ENCODE data around the gene OR10G2. TPM values are rescaled to one million over a fixed set of nuclear protein-coding genes. Genes with fewer than 3 reads are reported as not detected.

The OR10G2 gene
- total RNA-seq, 1 donor, result not detected

- no peaks in the 10 kb centered on the region for H3K36me3 ChIP-seq (ENCODE audit: insufficient read depth, low read length)
- no peak overlapping the region for H3K4me3 ChIP-seq (ENCODE audit: insufficient read depth, low read length)
- no peaks in the 10 kb centered on the region for H3K79me2 ChIP-seq (ENCODE audit: insufficient read depth, low read length)
- DNase-seq (ENCODE audit: insufficient read length, low spot score, missing footprints), result no peak
- H3K27ac ChIP-seq (ENCODE audit: low read depth, low read length), result no peak overlapping the region
- no peaks in the 10 kb centered on the region for H3K9me3 ChIP-seq (ENCODE audit: low read depth, low read length)
- no peak overlapping the region for H2AFZ ChIP-seq (ENCODE audit: low read length)
- H3K4me1 ChIP-seq (ENCODE audit: insufficient read depth, low read length), result no peaks in the 10 kb centered on the region
- H4K20me1 ChIP-seq (ENCODE audit: insufficient read depth, low read length), result no peaks in the 10 kb centered on the region
- no peaks in the 10 kb centered on the region for H3K27me3 ChIP-seq (ENCODE audit: insufficient read depth, low read length)
- no peak overlapping the region for H3K4me2 ChIP-seq (ENCODE audit: insufficient read depth, low read length)
- TF ChIP-seq CTCF (IDR thresholded peaks at IDR 0.05; ENCODE audit: extremely low read depth, low read depth, low read length), result no peak
Observed at GRCh38 chr14:21656980-21657379, 22.2 kb upstream of the OR10G2 start.

- no peaks in the 10 kb centered on the region for H3K27me3 ChIP-seq (ENCODE audit: insufficient read depth, low read length)
Observed at GRCh38 chr14:21654215-21654614, 19.5 kb upstream of the OR10G2 start.

GRCh38 chr14:21653331-21653885, 18.7 kb upstream of the OR10G2 start, which contains the start of gene OR4E2:
TSS of gene OR4E2 (plus strand) at chr14:21653835. CDS start at chr14:21665083, 11,248 bp downstream.
- no peak within 1 kb of the TSS for H3K4me2 ChIP-seq (ENCODE audit: insufficient read depth, low read length)
- no peaks in the 10 kb centered on the region for H3K79me2 ChIP-seq (ENCODE audit: insufficient read depth, low read length)
- no peaks in the 10 kb centered on the region for H3K4me1 ChIP-seq (ENCODE audit: insufficient read depth, low read length)
- H3K27me3 ChIP-seq (ENCODE audit: insufficient read depth, low read length), result no peaks in the 10 kb centered on the region
- H3K4me3 ChIP-seq (ENCODE audit: insufficient read depth, low read length), result no peak within 1 kb of the TSS
- no peaks in the 10 kb centered on the region for H3K36me3 ChIP-seq (ENCODE audit: insufficient read depth, low read length)
- TF ChIP-seq CTCF (IDR thresholded peaks at IDR 0.05; ENCODE audit: extremely low read depth, low read depth, low read length), result no peak
- no peak within 1 kb of the TSS for H3K27ac ChIP-seq (ENCODE audit: low read depth, low read length)
- DNase-seq (ENCODE audit: insufficient read length, low spot score, missing footprints), result no peak
- no peak within 1 kb of the TSS for H2AFZ ChIP-seq (ENCODE audit: low read length)
- H4K20me1 ChIP-seq (ENCODE audit: insufficient read depth, low read length), result no peaks in the 10 kb centered on the region
- no peaks in the 10 kb centered on the region for H3K9me3 ChIP-seq (ENCODE audit: low read depth, low read length)

More at GRCh38 chr14:21654215-21654614, 19.5 kb upstream of the OR10G2 start:
- TF ChIP-seq CTCF (IDR thresholded peaks at IDR 0.05; ENCODE audit: extremely low read depth, low read depth, low read length), result no peak
- Histone ChIP-seq H3K4me2 (ENCODE audit: insufficient read depth, low read length) (no peak overlapping the region), H3K79me2 (ENCODE audit: insufficient read depth, low read length) (no peaks in the 10 kb centered on the region), H3K9me3 (ENCODE audit: low read depth, low read length) (no peaks in the 10 kb centered on the region), H4K20me1 (ENCODE audit: insufficient read depth, low read length) (no peaks in the 10 kb centered on the region), H3K4me1 (ENCODE audit: insufficient read depth, low read length) (no peaks in the 10 kb centered on the region), H3K4me3 (ENCODE audit: insufficient read depth, low read length) (no peak overlapping the region), H3K36me3 (ENCODE audit: insufficient read depth, low read length) (no peaks in the 10 kb centered on the region), H2AFZ (ENCODE audit: low read length) (no peak overlapping the region), H3K27ac (ENCODE audit: low read depth, low read length) (no peak overlapping the region)
- DNase-seq (ENCODE audit: insufficient read length, low spot score, missing footprints), result no peak

GRCh38 chr14:21652209-21652808, 17.6 kb upstream of the OR10G2 start:
- no peaks in the 10 kb centered on the region for H3K9me3 ChIP-seq (ENCODE audit: low read depth, low read length)
- no peak overlapping the region for H3K4me3 ChIP-seq (ENCODE audit: insufficient read depth, low read length)
- no peaks in the 10 kb centered on the region for H4K20me1 ChIP-seq (ENCODE audit: insufficient read depth, low read length)
- no peaks in the 10 kb centered on the region for H3K36me3 ChIP-seq (ENCODE audit: insufficient read depth, low read length)
- no peak overlapping the region for H3K27ac ChIP-seq (ENCODE audit: low read depth, low read length)
- DNase-seq (ENCODE audit: insufficient read length, low spot score, missing footprints), result no peak
- no peak overlapping the region for H2AFZ ChIP-seq (ENCODE audit: low read length)
- H3K79me2 ChIP-seq (ENCODE audit: insufficient read depth, low read length), result no peaks in the 10 kb centered on the region
- no peaks in the 10 kb centered on the region for H3K27me3 ChIP-seq (ENCODE audit: insufficient read depth, low read length)
- H3K4me2 ChIP-seq (ENCODE audit: insufficient read depth, low read length), result no peak overlapping the region
- no peaks in the 10 kb centered on the region for H3K4me1 ChIP-seq (ENCODE audit: insufficient read depth, low read length)
- TF ChIP-seq CTCF (IDR thresholded peaks at IDR 0.05; ENCODE audit: extremely low read depth, low read depth, low read length), result no peak
